Heart left ventricle (tissue), 16 donors: ENCODE measurements around the gene GNL3. TPM values are rescaled to one million over a fixed set of nuclear protein-coding genes. Genes with fewer than 3 reads are reported as not detected.

Experiments used
- ATAC-seq, 4 donors: fragments of 200-7000 bp; cut with Tn5 transposase; one replicate each; pipeline ENCODE4 v1.9.1; 2020 to 2022; ENCODE audit warnings: moderate library complexity in 4 of 4, mild to moderate bottlenecking in 3 of 4, moderate number of reproducible peaks in 1 of 4
- DNase-seq, 5 donors: peaks; one replicate each; pipeline ENCODE4 v3.0.0-alpha.2; 2020
- H3K27ac ChIP-seq, 12 donors: fragments of 200-600 bp; sonication (generic) in 4 of 12; one replicate each; pipeline versions ENCODE4 v1.5.0 to v1.8.0; 2016 to 2022; ENCODE audit warnings: mild to moderate bottlenecking in 2 of 12
- H3K27me3 ChIP-seq, 9 donors: fragments of 200-600 bp; sonication (generic) in 2 of 9; one replicate each; pipeline versions ENCODE4 v1.5.1 to v1.8.0; 2016 to 2022; ENCODE audit warnings: mild to moderate bottlenecking in 3 of 9
- H3K36me3 ChIP-seq, 9 donors: fragments of 200-600 bp; sonication (generic) in 2 of 9; one replicate each; pipeline versions ENCODE4 v1.5.0 to v1.8.0; 2018 to 2022; ENCODE audit warnings: mild to moderate bottlenecking in 2 of 9
- H3K4me1 ChIP-seq, 12 donors: fragments of 200-600 bp; sonication (generic) in 4 of 12; one replicate each; pipeline versions ENCODE4 v1.5.0 to v1.8.0; 2016 to 2022; ENCODE audit warnings: mild to moderate bottlenecking in 3 of 12
- H3K4me3 ChIP-seq, 12 donors: fragments of 200-600 bp; sonication (generic) in 4 of 12; one replicate each; pipeline versions ENCODE4 v1.5.0 to v1.8.0; 2017 to 2022; ENCODE audit warnings: mild to moderate bottlenecking in 9 of 12, moderate library complexity in 4 of 12
- H3K9me3 ChIP-seq, 12 donors: fragments of 200-600 bp; sonication (generic) in 4 of 12; one replicate each; pipeline versions ENCODE4 v1.5.0 to v1.8.0; 2016 to 2022; ENCODE audit warnings: mild to moderate bottlenecking in 1 of 12
- CTCF ChIP-seq, 12 donors: fragments of 200-600 bp; sonication (generic) in 4 of 12; IDR thresholded peaks; one replicate each; pipeline versions ENCODE4 v1.5.0 to v1.8.0; 2018 to 2022; ENCODE audit warnings: antibody characterized with exemption in 12 of 12, mild to moderate bottlenecking in 5 of 12
- POLR2A ChIP-seq, 2 donors: fragments of 450-650 bp; IDR thresholded peaks; one replicate each; pipeline ENCODE4 v1.6.1; 2017; ENCODE audit warnings: antibody characterized with exemption in 2 of 2, mild to moderate bottlenecking in 2 of 2, moderate library complexity in 2 of 2
- WGBS, 4 donors: extraction: QIAGEN DNeasy Blood & Tissue Kit in 2 of 4; methylation state at CpG; one replicate each; pipeline versions ENCODE4 v1.1.5 to v1.1.7; 2013 to 2018; 5-methylcytosine and 5-hydroxymethylcytosine counted together
- intact Hi-C, 10 donors: fragments of 100-400 bp; cut with DNase I; formaldehyde crosslinking; loops; one replicate each; pipeline versions ENCODE4 v1.11.1 to v1.14.2; 2022
- polyA plus RNA-seq, 2 donors: library from polyadenylated mRNA; stranded (reverse); fragments of 200-250 nt; gene quantifications; one replicate each; pipeline ENCODE4 v1.2.3, GENCODE V29; 2013
- total RNA-seq, 9 donors: library from RNA; depleted of rRNA in 2 of 9; stranded (reverse); fragments of >200 nt in 2 of 9; fragmentation: NEBNext Ultra II Directional in 3 of 9; extraction: Animal tissue kit (Norgen Biotek cat#: 25700) in 3 of 9; gene quantifications; one replicate each; pipeline versions ENCODE4 v1.1.0 to v1.2.4, GENCODE V29; 2016 to 2023
- donor health status: ischemic (EF 13 %, LVEDD 7.1; RV severe dilation, severe dysfunction).
- donor health status: healthy with polysubstance abuse.
- donor health status: DM: no; HTN: yes; CAD: no.
- donor health status: DM: no; HTN: no; CAD: no.
- donor health status: ischemic (EF 25% LVEDD 6.9; RV normal size, moderate dysfunction).
- donor health status: ischemic (EF 25% LVEDD 5.7; RV mildly dilated, moderate dysfunction).
- donor health status: healthy.
- donor health status: DM: yes; HTN: yes; CAD: no.
- donor health status: ischemic (EF 35%, LVEDD 5.7; RV mildly dilated, moderate dysfunction).
- donor health status: nonischemic (EF 11% LVEDD 7.7; RV severe dilation, severe dysfunction).
- donor health status: DM: yes; HTN: yes; CAD: no.
- donor health status: PGD.
- donor health status: ischemic (EF 29% LVEDD 5.4; RV normal size, mild dysfunction).
- donor health status: nonischemic (EF 23%, LVEDD 6.1; RV moderate dilation, normal function).

The GNL3 gene
- total and polyA plus RNA-seq, 11 donors, result 23.6 to 85.3 (median 29.4) TPM

DNA sequence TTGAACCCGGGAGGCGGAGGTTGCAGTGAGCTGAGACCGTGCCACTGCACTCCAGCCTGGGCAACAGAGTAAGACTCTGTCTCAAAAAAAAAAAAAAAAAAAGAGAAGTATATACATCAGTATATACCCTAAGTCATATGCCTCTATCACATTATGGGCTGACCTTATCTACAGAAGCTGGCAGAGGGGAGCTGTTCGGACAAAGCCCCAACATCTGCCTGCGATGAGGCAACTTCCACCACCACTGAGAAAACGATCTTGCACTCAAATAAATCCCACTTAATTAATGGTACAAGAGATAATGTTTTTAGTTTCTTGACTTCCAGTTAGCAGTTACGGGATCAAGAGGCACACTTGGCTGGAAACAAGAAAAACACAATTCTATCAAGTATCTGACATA is 17.5 kb downstream of the GNL3 start:
- Histone ChIP-seq H3K4me1 (peaks cover 0 to 40% (median 32%) of the 10 kb centered on the region in 12 donors), H3K4me3 (no peak overlapping the region), H3K9me3 (no peaks in the 10 kb centered on the region), H3K27me3 (no peaks in the 10 kb centered on the region), H3K27ac (no peak overlapping the region), H3K36me3 (peaks cover 0 to 29% (median 24%) of the 10 kb centered on the region in 9 donors)
- ATAC-seq, result no peak
- no peak for TF ChIP-seq CTCF (IDR thresholded peaks at IDR 0.05)
- no peak for TF ChIP-seq POLR2A (IDR thresholded peaks at IDR 0.05)
- 88 to 93% (median 90%) methylated on average over 7 of the region's 7 CpGs for WGBS, 4 donors
- intact Hi-C loops, result no loop called here
- DNase-seq, result no peak

DNA sequence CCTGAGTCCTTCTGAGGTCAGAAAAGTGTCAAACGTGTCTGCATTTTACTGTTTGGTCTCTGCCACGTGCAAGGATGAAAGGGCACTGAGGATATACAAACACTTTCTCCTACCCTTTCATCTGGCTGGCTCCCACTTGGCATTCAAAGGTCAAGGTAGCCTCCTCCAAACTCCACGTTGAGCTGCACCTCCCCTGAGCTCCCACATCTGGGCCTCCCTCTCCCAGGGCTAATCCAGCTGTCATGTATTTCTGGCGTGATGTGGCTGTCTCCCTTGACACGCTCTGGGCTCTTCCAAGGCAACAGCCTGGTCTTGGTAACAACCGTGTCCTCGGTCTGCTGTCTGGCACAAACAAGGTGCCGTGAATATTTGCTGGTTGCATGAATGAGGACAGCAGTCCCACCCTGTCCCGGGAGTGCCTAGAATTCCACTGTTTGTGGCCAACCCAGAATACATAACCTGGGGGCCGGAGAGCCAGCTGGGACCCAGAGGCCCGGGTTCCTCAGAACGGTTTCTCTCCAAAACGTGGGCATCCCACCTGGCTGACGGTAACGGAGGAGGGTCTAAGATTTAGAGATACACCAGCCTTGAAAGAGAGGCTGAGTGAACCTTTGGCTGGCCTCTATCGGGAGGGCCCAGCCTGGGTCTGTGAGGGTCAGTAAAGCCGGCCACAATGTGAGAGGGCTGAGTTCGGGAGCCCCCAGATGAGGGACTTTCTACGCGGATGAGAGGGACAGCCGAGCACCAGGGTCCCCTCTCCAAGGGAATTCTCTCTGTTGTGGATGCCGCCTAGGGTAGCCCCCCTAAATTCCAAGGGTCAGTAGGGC is 19.0 kb downstream of the GNL3 start:
- ATAC-seq (peak; percentile 3 to 27 (median 19)), DNase-seq (peak in 2 of 5 donors; percentile 18 to 37)
- peaks cover 0 to 29% (median 22%) of the 10 kb centered on the region in 9 donors for H3K36me3 ChIP-seq
- intact Hi-C loops, result loop anchor here in 1 of 10 donors (1.0 kb wide), 1 partner anchor 20 kb away; the partner anchor contains the start of gene PBRM1
- peak overlapping the region; percentile 67 to 100 (median 95) for H3K4me3 ChIP-seq
- 2 to 3% (median 2%) methylated on average over 17 to 22 of the region's 22 CpGs for WGBS, 4 donors
- no peaks in the 10 kb centered on the region for H3K27me3 ChIP-seq
- peaks cover 0 to 45% (median 32%) of the 10 kb centered on the region in 12 donors for H3K4me1 ChIP-seq
- TF ChIP-seq CTCF (IDR thresholded peaks at IDR 0.05), result no peak
- TF ChIP-seq POLR2A (IDR thresholded peaks at IDR 0.05), result no peak
- no peaks in the 10 kb centered on the region for H3K9me3 ChIP-seq
- peak overlapping the region; percentile 85 to 97 (median 91) for H3K27ac ChIP-seq

- Histone ChIP-seq H3K4me1 (peaks cover 0 to 45% (median 32%) of the 10 kb centered on the region in 12 donors), H3K27ac (peak overlapping the region; percentile 85 to 97 (median 91)), H3K36me3 (peaks cover 0 to 29% (median 23%) of the 10 kb centered on the region in 9 donors), H3K4me3 (peak overlapping the region; percentile 67 to 100 (median 95)), H3K27me3 (no peaks in the 10 kb centered on the region), H3K9me3 (no peaks in the 10 kb centered on the region)
- WGBS, 4 donors, result 0 to 4% (median 0%) methylated on average over 9 to 25 of the region's 25 CpGs
- DNase-seq, result no peak
- TF ChIP-seq CTCF (IDR thresholded peaks at IDR 0.05) (peak in 1 of 12 donors; percentile 19), POLR2A (IDR thresholded peaks at IDR 0.05) (no peak)
- intact Hi-C loops, result loop anchor here in 1 of 10 donors (1.0 kb wide), 1 partner anchor 20 kb away; the partner anchor contains the start of gene PBRM1
- no peak for ATAC-seq
These were observed 19.5 kb downstream of the GNL3 start for GRCh38 chr3:52705438-52705687.
